NCI-H774 (cell line): ENCODE data around the gene MOB3B.
A peak's percentile ranks its signal among the peaks of the same experiment; 100 is the strongest.

Source experiments
- DNase-seq: peaks from one replicate; lab custom pipeline; 2025; lab: John Stamatoyannopoulos, UW

MOB3B gene

GRCh38 chr9:27279611-27280010, 250.0 kb downstream of the MOB3B start:
- DNase-seq: no peak

DNA sequence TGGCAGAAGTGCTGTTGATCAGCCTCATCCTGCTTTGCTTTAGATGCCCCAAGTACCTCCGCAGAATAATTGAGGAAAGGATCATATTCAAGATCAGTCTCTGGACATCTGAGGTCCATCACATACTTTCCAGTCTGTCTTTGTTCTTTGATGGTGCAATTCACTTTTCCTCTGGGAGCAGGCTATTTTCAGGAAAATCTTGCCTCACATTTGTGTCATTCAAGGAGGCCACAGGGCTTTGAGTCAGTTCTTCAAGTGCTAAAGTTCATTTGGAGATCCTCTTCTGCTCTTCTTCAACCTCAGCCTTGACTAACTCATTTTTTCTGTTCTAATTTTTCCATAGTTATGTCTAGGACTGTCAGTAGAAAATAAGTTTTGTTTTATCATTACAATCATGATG, 251.2 kb downstream of the MOB3B start:
- no peak for DNase-seq

DNA sequence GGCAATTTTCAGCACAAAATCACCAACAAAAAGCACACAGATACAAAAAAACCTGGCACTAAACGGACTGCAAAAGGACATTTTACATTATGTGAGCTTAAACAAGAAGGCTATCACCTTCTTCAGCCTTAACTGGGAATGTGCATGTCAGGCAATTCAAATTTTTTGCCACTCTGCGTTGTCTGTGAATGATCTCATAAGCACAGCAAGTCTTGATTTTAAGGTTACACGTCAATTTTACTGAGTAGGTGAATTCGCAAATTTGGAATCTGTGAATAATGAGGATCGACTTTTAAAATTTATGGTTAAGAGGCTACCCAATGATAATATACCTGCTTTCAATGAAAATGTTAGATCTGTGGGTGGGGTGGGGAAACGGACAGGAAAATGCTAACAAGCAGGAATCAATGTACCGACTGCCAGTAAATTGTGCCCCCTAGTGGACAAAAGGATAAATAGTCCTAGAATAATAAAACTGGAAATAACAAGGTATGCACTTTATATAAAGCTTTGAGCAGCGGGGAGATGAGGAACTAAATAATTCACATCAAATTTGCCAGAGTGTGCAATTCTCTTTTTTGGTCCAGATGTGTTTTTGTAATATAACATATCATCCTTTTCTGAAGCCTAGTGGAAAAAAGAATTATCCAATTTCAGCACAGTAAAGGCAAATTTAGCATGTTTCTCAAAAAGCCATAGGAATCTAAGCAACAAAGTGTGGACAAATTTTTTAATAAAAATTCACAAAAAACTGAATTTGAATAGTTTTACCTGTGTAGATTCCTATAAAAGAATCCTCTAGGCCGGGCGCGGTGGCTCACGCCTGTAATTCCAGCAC, 253.2 kb downstream of the MOB3B start:
- DNase-seq: peak; percentile 44
